ENCODE results near the gene PRKCH.
"Not testable (repeated sequence)": the region's sequence is repeated elsewhere in the genome, so short reads cannot be mapped to it uniquely, and the experiment has no call there.

PRKCH gene

GRCh38 chr14:61388976-61389576 lies 67.7 kb downstream of the PRKCH start:
- DNase-seq (ENCODE audit: low read depth in 2 of 2): no peak

DNA sequence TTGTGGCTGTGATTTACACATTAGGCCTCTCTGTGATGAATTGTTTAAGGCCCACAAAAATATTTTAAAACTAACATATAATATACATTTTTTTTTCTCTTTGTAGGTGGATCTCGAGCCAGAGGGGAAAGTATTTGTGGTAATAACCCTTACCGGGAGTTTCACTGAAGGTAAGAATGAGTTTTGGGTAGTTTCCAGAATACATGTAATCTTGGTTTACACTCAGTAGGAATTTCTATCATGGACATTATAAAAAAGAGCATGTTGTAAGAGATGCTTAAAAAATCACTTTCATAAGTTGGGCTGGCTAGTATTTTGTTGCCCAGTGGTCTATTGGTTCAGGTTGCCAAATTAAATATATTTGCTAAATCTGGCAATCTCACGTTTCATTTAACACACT lies 69.7 kb downstream of the PRKCH start:
- DNase-seq (ENCODE audit: low read depth in 2 of 2): no peak

DNA sequence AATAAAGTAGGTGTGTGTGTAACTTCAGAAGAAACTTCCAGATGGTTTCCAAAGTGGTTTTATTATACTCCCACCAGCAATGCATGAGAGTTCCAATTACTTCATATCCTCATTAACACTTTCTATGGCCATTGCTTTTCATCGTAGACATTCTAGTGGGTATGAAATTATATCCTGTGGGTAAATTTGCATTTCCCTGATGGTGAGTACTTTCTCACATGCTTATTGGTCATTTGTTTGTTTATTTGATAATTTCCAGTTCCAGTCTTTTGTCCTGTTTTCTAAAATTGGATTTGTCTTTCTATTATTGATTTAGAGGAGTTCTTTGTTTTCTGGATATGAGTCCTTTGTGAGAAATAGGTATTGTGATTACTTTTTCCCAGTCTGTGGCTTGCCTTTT lies 70.9 kb downstream of the PRKCH start:
- no peak for DNase-seq (ENCODE audit: low read depth in 2 of 2)

DNA sequence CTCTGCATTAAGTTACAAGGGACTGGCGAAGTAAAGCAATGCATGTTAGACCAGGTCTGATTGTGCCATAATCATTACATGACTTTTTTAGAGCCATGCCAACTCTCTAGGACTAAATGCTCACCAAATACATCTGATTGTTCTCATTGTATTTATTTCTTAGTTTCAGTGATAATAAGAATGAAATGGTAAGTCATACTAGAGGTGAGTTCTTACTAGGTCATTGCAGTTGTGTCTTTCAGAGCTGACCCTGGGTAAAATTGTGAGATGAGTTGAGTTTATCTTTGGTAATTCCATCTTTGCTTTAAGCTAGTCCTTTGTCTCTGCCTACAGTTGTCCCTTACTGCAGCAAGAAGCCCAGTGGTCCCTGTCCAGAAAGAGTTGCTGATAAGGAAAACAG lies 73.2 kb downstream of the PRKCH start:
- no peak for DNase-seq (ENCODE audit: low read depth in 2 of 2)

DNA sequence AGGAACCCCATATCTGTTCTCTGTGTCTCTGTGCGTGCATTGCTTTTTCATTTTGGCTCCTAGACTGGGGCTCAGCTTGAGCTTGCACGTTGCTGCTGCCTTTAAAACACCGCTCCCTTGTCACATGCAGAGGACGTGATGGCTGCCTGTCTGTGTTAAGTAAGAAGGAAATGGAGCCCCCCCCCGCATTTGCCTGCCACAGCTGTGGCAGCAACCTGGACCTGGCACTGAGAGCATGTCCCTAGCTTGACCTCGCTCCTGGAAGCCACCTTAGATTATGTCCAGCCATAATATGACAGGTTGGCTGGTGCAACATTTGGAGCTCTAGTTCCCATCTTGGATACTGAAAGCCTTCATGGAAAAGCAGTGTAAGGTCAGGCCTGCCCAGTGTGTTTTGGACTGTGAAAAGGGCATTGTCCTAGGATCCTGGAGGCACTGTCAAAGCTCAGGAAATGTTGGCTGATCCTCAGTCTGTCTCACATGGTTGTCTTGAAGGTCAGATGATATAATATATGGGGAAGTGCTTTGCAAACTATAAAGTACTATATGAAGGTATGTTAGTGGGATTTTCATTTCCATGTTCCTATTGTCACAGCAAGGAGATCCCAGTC lies 73.8 kb downstream of the PRKCH start:
- DNase-seq (ENCODE audit: low read depth in 2 of 2): no peak

DNA sequence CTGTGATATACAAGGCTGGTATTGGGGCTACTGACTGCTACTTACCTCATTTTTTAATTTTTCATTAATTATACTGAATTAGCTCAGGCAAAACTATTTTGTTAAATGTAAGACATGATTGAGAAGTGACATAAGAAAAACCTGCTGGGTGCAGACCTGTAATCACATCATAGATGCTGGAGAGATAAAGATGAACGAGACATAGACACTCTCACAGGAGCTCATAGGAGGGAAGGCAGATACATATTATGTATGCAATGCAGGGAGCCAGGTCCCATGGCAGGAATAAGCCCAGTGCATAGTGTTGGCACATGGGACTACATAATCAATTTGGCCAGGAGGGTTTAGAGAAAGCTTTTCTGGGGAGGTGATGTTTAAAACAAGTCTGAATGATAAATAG lies 74.9 kb downstream of the PRKCH start:
- no peak for DNase-seq (ENCODE audit: low read depth in 2 of 2)

DNA sequence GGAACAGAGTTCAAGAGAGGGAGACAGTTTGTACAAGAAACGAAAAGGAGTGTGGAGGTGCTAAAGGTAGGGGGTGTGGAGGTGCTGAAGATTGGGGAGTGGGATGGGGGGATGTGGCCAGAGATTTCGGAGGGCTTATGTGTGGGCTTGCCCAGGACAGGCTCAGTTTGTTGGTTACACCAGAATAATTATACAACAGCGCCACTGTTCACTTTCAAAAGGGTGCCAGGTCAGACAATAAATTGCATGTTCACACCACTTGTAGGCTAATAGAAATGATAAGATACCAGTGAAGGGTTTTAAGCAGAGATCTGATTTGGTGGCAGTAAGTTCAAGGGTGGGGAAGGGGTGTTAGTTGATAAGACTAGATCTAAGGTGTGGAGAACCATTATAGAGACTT lies 75.3 kb downstream of the PRKCH start:
- no peak for DNase-seq (ENCODE audit: low read depth in 2 of 2)

DNA sequence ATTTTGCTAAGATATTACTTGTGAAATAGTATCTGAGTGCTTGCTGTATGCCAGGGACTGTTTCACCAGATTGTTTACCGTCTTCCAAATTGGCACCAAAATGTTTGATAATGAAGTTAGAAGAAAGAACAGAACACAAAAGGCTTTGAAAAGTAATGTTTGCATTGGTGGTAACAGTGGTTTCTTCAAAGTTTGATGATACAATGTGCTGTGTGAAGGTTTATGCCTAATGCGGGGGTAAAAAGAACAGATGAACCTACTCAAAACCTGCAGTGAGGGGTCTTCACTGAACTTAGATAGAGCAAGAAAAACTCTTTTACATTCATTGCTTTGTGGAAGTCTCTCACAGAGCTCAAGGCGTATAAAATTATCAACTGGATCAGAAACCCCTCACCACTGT lies 76.2 kb downstream of the PRKCH start:
- no peak for DNase-seq (ENCODE audit: low read depth in 2 of 2)

GRCh38 chr14:61398221-61398620 lies 76.8 kb downstream of the PRKCH start:
- DNase-seq (ENCODE audit: low read depth in 2 of 2): no peak

- no peak for DNase-seq (ENCODE audit: low read depth in 2 of 2)
Measured at GRCh38 chr14:61399365-61399764, 78.0 kb downstream of the PRKCH start.

DNA sequence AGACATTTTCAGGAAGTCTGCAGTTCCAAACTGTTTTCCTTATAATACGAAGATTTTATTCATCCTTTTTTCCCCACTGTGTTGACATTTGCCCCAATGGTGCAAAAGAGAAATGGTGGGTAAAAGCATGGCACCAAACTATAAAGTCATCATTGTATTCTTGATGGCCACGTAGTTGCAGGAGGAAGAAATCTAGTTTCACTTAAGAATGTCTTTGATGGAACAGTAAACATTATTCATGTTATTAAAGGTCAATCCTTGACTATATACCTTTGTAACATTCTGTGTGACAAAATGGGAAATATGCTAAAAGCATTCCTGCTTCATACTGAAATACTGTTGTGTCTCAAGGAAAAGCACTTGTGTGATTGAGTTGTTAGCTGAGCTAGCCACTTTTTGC lies 80.1 kb downstream of the PRKCH start:
- DNase-seq (ENCODE audit: low read depth in 2 of 2): no peak

- no peak for DNase-seq (ENCODE audit: low read depth in 2 of 2)
Measured at GRCh38 chr14:61403411-61403810, 82.0 kb downstream of the PRKCH start.

DNA sequence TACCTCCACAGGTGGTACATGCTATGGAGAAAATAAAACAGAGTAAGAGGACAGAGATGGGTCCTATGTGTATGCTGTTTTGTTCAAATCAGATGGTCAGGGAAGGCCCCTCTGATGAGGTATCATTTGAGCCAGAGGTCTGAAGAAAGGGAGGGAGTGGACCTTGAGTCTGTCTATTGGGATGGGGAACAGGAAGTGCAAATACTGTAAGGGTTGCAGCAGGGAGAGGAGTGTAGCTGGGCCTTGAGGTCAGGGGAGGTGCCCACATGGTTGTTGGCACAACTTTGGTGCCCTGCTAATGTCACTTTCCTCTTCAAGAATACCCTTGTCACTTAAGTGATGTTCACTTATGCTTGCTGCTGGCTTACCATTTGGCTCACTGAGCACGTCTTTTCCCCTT lies 83.3 kb downstream of the PRKCH start:
- DNase-seq (ENCODE audit: low read depth in 2 of 2): no peak

DNA sequence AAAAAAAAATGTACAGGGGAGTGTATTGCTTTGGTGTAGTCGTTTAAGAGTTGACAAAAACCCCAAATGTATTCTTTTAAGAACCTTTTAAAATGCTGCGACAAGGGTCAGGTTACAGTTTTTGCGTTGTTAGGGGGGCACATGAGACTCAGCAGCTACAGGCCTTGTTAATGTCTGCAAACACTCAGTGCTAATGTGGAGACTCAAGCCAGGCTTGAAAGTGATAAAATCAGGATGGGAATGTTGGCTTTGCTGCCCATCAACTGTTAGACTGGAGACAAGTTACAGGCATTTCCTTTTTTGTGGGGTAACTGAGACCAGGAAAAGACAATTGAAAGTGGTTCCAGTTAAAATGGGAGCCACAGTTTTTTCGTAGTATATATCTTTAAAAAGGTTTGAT lies 84.8 kb downstream of the PRKCH start:
- no peak for DNase-seq (ENCODE audit: low read depth in 2 of 2)

GRCh38 chr14:61406675-61407074 lies 85.3 kb downstream of the PRKCH start:
- no peak for DNase-seq (ENCODE audit: low read depth in 2 of 2)

- DNase-seq (ENCODE audit: low read depth in 2 of 2): no peak
Measured at GRCh38 chr14:61408498-61408897, 87.1 kb downstream of the PRKCH start.

- DNase-seq (ENCODE audit: low read depth in 2 of 2): no peak
Measured at GRCh38 chr14:61409782-61410181, 88.4 kb downstream of the PRKCH start.

GRCh38 chr14:61415934-61416333 lies 94.6 kb downstream of the PRKCH start:
- not testable (repeated sequence) for DNase-seq (ENCODE audit: low read depth in 2 of 2)

GRCh38 chr14:61416591-61416990 lies 95.2 kb downstream of the PRKCH start:
- DNase-seq (ENCODE audit: low read depth in 2 of 2): no peak

DNA sequence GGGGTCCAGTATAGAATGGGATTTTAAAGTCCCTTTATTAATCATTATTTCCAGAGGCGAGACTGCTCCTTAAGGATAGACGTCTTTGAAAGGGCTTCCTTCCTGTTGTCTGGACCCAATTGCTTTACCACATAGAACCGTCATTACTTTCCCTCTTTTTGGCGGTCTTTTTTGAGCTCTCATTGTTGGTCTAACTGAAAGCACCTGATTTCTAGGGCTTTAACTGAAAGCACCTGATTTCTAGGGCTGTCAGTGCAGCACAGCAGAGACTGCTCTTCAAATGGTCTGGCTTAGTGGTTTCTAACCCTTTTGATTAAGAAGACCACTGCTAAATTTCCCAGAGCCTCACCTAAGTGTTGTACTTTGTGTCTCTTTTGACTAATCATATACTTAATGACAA lies 95.8 kb downstream of the PRKCH start:
- DNase-seq (ENCODE audit: low read depth in 2 of 2): no peak

- DNase-seq (ENCODE audit: low read depth in 2 of 2): no peak
Measured at GRCh38 chr14:61417883-61418455, 96.6 kb downstream of the PRKCH start.

- DNase-seq (ENCODE audit: low read depth in 2 of 2): no peak
Measured at GRCh38 chr14:61418746-61419145, 97.4 kb downstream of the PRKCH start.

- DNase-seq (ENCODE audit: low read depth in 2 of 2): no peak
Measured at GRCh38 chr14:61419201-61419600, 97.8 kb downstream of the PRKCH start.

- DNase-seq (ENCODE audit: low read depth in 2 of 2): no peak
Measured at GRCh38 chr14:61420326-61420725, 98.9 kb downstream of the PRKCH start.

All from fibroblast of skin of left quadriceps (primary cell).